WTC11 (cell line): Measurements from ENCODE around the gene CROCC. TPM values are rescaled to one million over a fixed set of nuclear protein-coding genes. Genes with fewer than 3 reads are reported as not detected.
A peak's percentile ranks its signal among the peaks of the same experiment; 100 is the strongest.

Experiments
- ATAC-seq: fragments of 200-7000 bp; cut with Tn5 transposase; 2 replicates; pipeline ENCODE4 v1.10.0; 2021; ENCODE audit warnings: mild to moderate bottlenecking, moderate library complexity
- CTCF ChIA-PET: fragments of 300-600 bp; sonication (Branson Sonifier 250); formaldehyde crosslinking; loops from one replicate; lab custom pipeline; 2021; ENCODE audit warnings: antibody characterized with exemption; lab: Charles Lee
- POLR2A ChIA-PET: fragments of 350-600 bp; sonication (Branson Sonifier 250); formaldehyde crosslinking; loops from one replicate; lab custom pipeline; 2021; ENCODE audit warnings: antibody characterized with exemption; lab: Charles Lee
- DNase-seq: peaks from one replicate; pipeline ENCODE4 v3.0.0; 2021; ENCODE audit warnings: low spot score
- H3K27ac Mint-ChIP-seq: 2 replicates; pipeline ENCODE4 v1.8.0; 2021; ENCODE audit warnings: mixed read lengths
- H3K27me3 Mint-ChIP-seq: 2 replicates; pipeline ENCODE4 v1.8.0; 2021; ENCODE audit warnings: low read depth, mild to moderate bottlenecking, moderate library complexity, mixed read lengths
- H3K36me3 Mint-ChIP-seq: 2 replicates; pipeline ENCODE4 v1.8.0; 2021; ENCODE audit warnings: mixed read lengths
- H3K4me1 Mint-ChIP-seq: 2 replicates; pipeline ENCODE4 v1.8.0; 2022; ENCODE audit warnings: mixed read lengths
- H3K4me3 Mint-ChIP-seq: 2 replicates; pipeline ENCODE4 v1.8.0; 2021; ENCODE audit warnings: mild to moderate bottlenecking, moderate library complexity, mixed read lengths
- H3K9me3 Mint-ChIP-seq: 2 replicates; pipeline ENCODE4 v1.8.0; 2021; ENCODE audit warnings: mixed read lengths
- AFF4 ChIP-seq: sonication (generic); formaldehyde crosslinking; IDR thresholded peaks from 2 replicates; pipeline ENCODE4 v1.8.1; 2023; ENCODE audit warnings: mild to moderate bottlenecking, missing genetic modification reagents, borderline replicate concordance
- ATF1 ChIP-seq: sonication (generic); formaldehyde crosslinking; IDR thresholded peaks from 2 replicates; pipeline ENCODE4 v1.8.1; 2023; ENCODE audit warnings: mild to moderate bottlenecking, moderate library complexity, missing genetic modification reagents
- ATF2 ChIP-seq: sonication (generic); formaldehyde crosslinking; IDR thresholded peaks from 2 replicates; pipeline ENCODE4 v1.8.1; 2022; ENCODE audit warnings: low read depth, missing genetic modification reagents, borderline replicate concordance
- CTCF ChIP-seq: fragments of 200-600 bp; IDR thresholded peaks from 2 replicates; pipeline ENCODE4 v1.8.0; 2022; ENCODE audit warnings: antibody characterized with exemption
- EMX1 ChIP-seq: fragments of 250-450 bp; sonication (Bioruptor Pico); IDR thresholded peaks from 2 replicates; pipeline ENCODE4 v1.8.0; 2021; ENCODE audit warnings: mild to moderate bottlenecking
- ETV6 ChIP-seq: sonication (generic); formaldehyde crosslinking; IDR thresholded peaks from 2 replicates; pipeline ENCODE4 v1.8.1; 2022; ENCODE audit warnings: mild to moderate bottlenecking, missing genetic modification reagents
- FOXP1 ChIP-seq: sonication (generic); formaldehyde crosslinking; IDR thresholded peaks from 2 replicates; pipeline ENCODE4 v1.8.0; 2022; ENCODE audit warnings: missing genetic modification reagents, mild to moderate bottlenecking, moderate library complexity, borderline replicate concordance
- GRHL2 ChIP-seq: fragments of 250-450 bp; sonication (Bioruptor Pico); IDR thresholded peaks from 2 replicates; pipeline ENCODE4 v1.8.0; 2022; ENCODE audit warnings: mild to moderate bottlenecking, moderate library complexity; ENCODE audit not compliant: insufficient replicate concordance, severe bottlenecking
- HMGA2 ChIP-seq: fragments of 250-450 bp; sonication (Bioruptor Pico); IDR thresholded peaks from 2 replicates; pipeline ENCODE4 v1.4.0; 2021; ENCODE audit warnings: mild to moderate bottlenecking, moderate library complexity
- KAT7 ChIP-seq: sonication (generic); formaldehyde crosslinking; IDR thresholded peaks from 2 replicates; pipeline ENCODE4 v1.8.1; 2023; ENCODE audit warnings: missing genetic modification reagents, mild to moderate bottlenecking, borderline replicate concordance
- MLX ChIP-seq: sonication (generic); formaldehyde crosslinking; IDR thresholded peaks from 2 replicates; pipeline ENCODE4 v1.8.1; 2023; ENCODE audit warnings: mild to moderate bottlenecking, missing genetic modification reagents, moderate library complexity
- NR2C2 ChIP-seq: sonication (generic); formaldehyde crosslinking; IDR thresholded peaks from 2 replicates; pipeline ENCODE4 v1.8.0; 2022; ENCODE audit warnings: mild to moderate bottlenecking, missing genetic modification reagents
- PRDM15 ChIP-seq: sonication (generic); formaldehyde crosslinking; IDR thresholded peaks from 2 replicates; pipeline ENCODE4 v1.8.0; 2022; ENCODE audit warnings: missing genetic modification reagents
- RORB ChIP-seq: fragments of 250-450 bp; sonication (Bioruptor Pico); IDR thresholded peaks from 2 replicates; pipeline ENCODE4 v1.9.0; 2021; ENCODE audit warnings: mild to moderate bottlenecking
- TCF7 ChIP-seq: sonication (generic); formaldehyde crosslinking; IDR thresholded peaks from 2 replicates; pipeline ENCODE4 v1.8.0; 2022; ENCODE audit warnings: mild to moderate bottlenecking, low read depth, missing genetic modification reagents, moderate library complexity
- TEAD4 ChIP-seq: sonication (generic); formaldehyde crosslinking; IDR thresholded peaks from 2 replicates; pipeline ENCODE4 v1.8.0; 2022; ENCODE audit warnings: mild to moderate bottlenecking, missing genetic modification reagents
- USF1 ChIP-seq: sonication (generic); formaldehyde crosslinking; IDR thresholded peaks from 2 replicates; pipeline ENCODE4 v1.8.0; 2022; ENCODE audit warnings: mild to moderate bottlenecking, missing genetic modification reagents
- ZNF232 ChIP-seq: sonication (generic); formaldehyde crosslinking; IDR thresholded peaks from 2 replicates; pipeline ENCODE4 v1.8.0; 2022; ENCODE audit warnings: mild to moderate bottlenecking, missing genetic modification reagents
- total RNA-seq: library from RNA; stranded (reverse); gene quantifications from 3 replicates; pipeline ENCODE4 v1.2.3, GENCODE V29; 2021

CROCC gene
- total RNA-seq, 1 experiment from 2014 or later: 75.6 TPM

GRCh38 chr1:16927256-16927655, 5.5 kb downstream of the CROCC start:
- H3K36me3 Mint-ChIP-seq: peaks cover 18% of the 10 kb centered on the region; the same call in 1 of the 2 replicates
- POLR2A ChIA-PET: no interaction called here
- H3K4me3 Mint-ChIP-seq: no peak overlapping the region
- CTCF ChIA-PET: no interaction called here
- DNase-seq (no peak), ATAC-seq (no peak)
- TF ChIP-seq ETV6 (CRISPR knock-in tag): no peak
- TF ChIP-seq GRHL2: no peak
- TF ChIP-seq KAT7: no peak
- no peak for TF ChIP-seq ZNF232 (CRISPR knock-in tag)
- no peak for TF ChIP-seq PRDM15 (CRISPR knock-in tag)
- TF ChIP-seq FOXP1 (CRISPR knock-in tag): no peak
- TF ChIP-seq ATF2 (CRISPR knock-in tag): no peak
- TF ChIP-seq EMX1 (CRISPR knock-in tag): no peak
- no peak for TF ChIP-seq TCF7 (CRISPR knock-in tag)
- no peak for TF ChIP-seq ATF1 (CRISPR knock-in tag)
- H3K27ac Mint-ChIP-seq: peak overlapping the region; percentile 80
- no peaks in the 10 kb centered on the region for H3K9me3 Mint-ChIP-seq
- H3K27me3 Mint-ChIP-seq: no peaks in the 10 kb centered on the region
- H3K4me1 Mint-ChIP-seq: peaks cover 26% of the 10 kb centered on the region

GRCh38 chr1:16927711-16928485, 6.2 kb downstream of the CROCC start:
- POLR2A ChIA-PET: no interaction called here
- Mint-ChIP-seq H3K27ac (peak overlapping the region; percentile 80; the same call in 1 of the 2 replicates), H3K9me3 (no peaks in the 10 kb centered on the region), H3K27me3 (no peaks in the 10 kb centered on the region), H3K36me3 (peaks cover 18% of the 10 kb centered on the region; the same call in 1 of the 2 replicates), H3K4me1 (peaks cover 20% of the 10 kb centered on the region), H3K4me3 (no peak overlapping the region)
- ATAC-seq: no peak
- no peak for TF ChIP-seq ATF1 (CRISPR knock-in tag)
- TF ChIP-seq MLX: no peak
- no peak for TF ChIP-seq TEAD4
- no peak for TF ChIP-seq RORB (CRISPR knock-in tag)
- no peak for TF ChIP-seq NR2C2 (CRISPR knock-in tag)
- TF ChIP-seq AFF4: no peak
- TF ChIP-seq HMGA2 (CRISPR knock-in tag): no peak
- TF ChIP-seq CTCF: no peak
- TF ChIP-seq USF1: no peak
- TF ChIP-seq FOXP1 (CRISPR knock-in tag): no peak
- no peak for TF ChIP-seq ATF2 (CRISPR knock-in tag)
- DNase-seq: no peak
- CTCF ChIA-PET: interaction anchor here (0.6 kb wide), 1 partner anchor 303 kb away, joined by 3 read pairs; no protein-coding TSS in a partner anchor
